Amniotic stem cell (primary cell): ENCODE data around the gene PRKCB.
"Not testable (repeated sequence)": the region's sequence is repeated elsewhere in the genome, so short reads cannot be mapped to it uniquely, and the experiment has no call there.

Source experiments
- DNase-seq: peaks from one replicate; lab custom pipeline; 2025; lab: John Stamatoyannopoulos, UW

PRKCB gene

GRCh38 chr16:24178496-24178895 is 342.7 kb downstream of the PRKCB start:
- no peak for DNase-seq

GRCh38 chr16:24180451-24180850 is 344.7 kb downstream of the PRKCB start:
- no peak for DNase-seq

GRCh38 chr16:24188021-24188542 is 352.3 kb downstream of the PRKCB start:
- no peak for DNase-seq

GRCh38 chr16:24188751-24189318 is 353.1 kb downstream of the PRKCB start:
- DNase-seq = no peak

- no peak for DNase-seq
Measured at GRCh38 chr16:24189941-24190340, 354.2 kb downstream of the PRKCB start.

GRCh38 chr16:24191876-24192402 is 356.2 kb downstream of the PRKCB start:
- DNase-seq = no peak

GRCh38 chr16:24195221-24195620 is 359.4 kb downstream of the PRKCB start:
- DNase-seq = no peak

- DNase-seq = no peak
Measured at GRCh38 chr16:24198807-24199533, 363.2 kb downstream of the PRKCB start.

GRCh38 chr16:24203675-24204074 is 367.9 kb downstream of the PRKCB start:
- no peak for DNase-seq

- DNase-seq = no peak
Measured at GRCh38 chr16:24204150-24204665, 368.4 kb downstream of the PRKCB start.

GRCh38 chr16:24206926-24207325 is 371.1 kb downstream of the PRKCB start:
- no peak for DNase-seq

GRCh38 chr16:24208710-24209109 is 372.9 kb downstream of the PRKCB start:
- DNase-seq = no peak

- DNase-seq = no peak
Measured at GRCh38 chr16:24214992-24215391, 379.2 kb downstream of the PRKCB start.

GRCh38 chr16:24216961-24217360 is 381.2 kb downstream of the PRKCB start:
- DNase-seq = no peak

GRCh38 chr16:24217461-24217860 is 381.7 kb downstream of the PRKCB start:
- no peak for DNase-seq

GRCh38 chr16:24218299-24218698 is 382.5 kb downstream of the PRKCB start:
- DNase-seq = no peak

- DNase-seq = no peak
Measured at GRCh38 chr16:24221219-24221618, 385.4 kb downstream of the PRKCB start.

GRCh38 chr16:24228514-24228913 is 392.7 kb downstream of the PRKCB start:
- no peak for DNase-seq

GRCh38 chr16:24232936-24233335 is 397.2 kb downstream of the PRKCB start:
- no peak for DNase-seq

- no peak for DNase-seq
Measured at GRCh38 chr16:24234737-24235136, 399.0 kb downstream of the PRKCB start.

- no peak for DNase-seq
Measured at GRCh38 chr16:24235806-24236205, 400.0 kb downstream of the PRKCB start.

GRCh38 chr16:24238846-24239245 is 403.1 kb downstream of the PRKCB start:
- not testable (repeated sequence) for DNase-seq

- DNase-seq = no peak
Measured at GRCh38 chr16:24246911-24247607, 411.3 kb downstream of the PRKCB start.
